NCI-H2227 (cell line): ENCODE measurements around the gene CLSTN1.
"Not testable (repeated sequence)": the region's sequence is repeated elsewhere in the genome, so short reads cannot be mapped to it uniquely, and the experiment has no call there.

ENCODE experiments used
- DNase-seq: peaks from one replicate; lab custom pipeline; 2025; ENCODE audit not compliant: unreplicated experiment; lab: John Stamatoyannopoulos, UW

CLSTN1 gene

DNA sequence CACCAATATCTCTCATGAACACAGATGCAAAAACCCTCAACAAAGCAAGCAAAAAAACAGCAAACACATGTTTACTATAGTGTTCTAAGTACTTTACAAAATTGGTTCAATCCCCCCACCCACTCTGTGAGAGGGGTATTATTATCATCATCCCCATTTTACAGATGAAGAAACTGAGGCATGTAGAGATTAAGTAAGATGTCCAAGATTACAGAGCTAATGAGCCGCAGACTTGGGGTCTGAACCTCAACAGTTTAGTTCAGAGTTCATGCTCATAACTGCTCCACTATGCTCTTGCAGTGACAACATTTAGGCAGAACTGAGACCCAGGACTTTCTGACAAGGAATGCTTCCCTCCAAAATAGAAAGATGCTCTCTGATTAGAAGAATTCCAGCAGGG, 21.9 kb downstream of the CLSTN1 start:
- no peak for DNase-seq

GRCh38 chr1:9798236-9799130, 25.3 kb downstream of the CLSTN1 start:
- DNase-seq: no peak

DNA sequence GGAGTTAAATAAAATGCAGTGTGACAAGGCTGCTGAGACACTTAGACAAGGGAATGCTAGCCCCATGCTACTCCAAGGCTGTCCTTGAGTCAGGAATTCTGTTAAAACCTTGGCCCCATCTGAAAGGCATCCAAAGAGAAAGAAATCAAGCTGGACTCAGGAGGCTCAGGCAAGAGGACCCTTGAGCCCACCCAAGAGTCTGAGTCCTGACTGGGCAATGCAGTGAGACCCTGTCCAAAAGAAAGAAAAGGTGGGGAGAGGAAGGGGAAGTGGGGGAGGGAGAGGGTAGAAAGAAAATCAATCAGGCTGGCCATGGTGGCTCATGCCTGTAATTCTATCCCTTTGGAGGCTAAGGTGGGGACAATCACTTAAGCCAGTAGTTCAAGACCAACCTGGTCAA, 26.7 kb downstream of the CLSTN1 start:
- no peak for DNase-seq

DNA sequence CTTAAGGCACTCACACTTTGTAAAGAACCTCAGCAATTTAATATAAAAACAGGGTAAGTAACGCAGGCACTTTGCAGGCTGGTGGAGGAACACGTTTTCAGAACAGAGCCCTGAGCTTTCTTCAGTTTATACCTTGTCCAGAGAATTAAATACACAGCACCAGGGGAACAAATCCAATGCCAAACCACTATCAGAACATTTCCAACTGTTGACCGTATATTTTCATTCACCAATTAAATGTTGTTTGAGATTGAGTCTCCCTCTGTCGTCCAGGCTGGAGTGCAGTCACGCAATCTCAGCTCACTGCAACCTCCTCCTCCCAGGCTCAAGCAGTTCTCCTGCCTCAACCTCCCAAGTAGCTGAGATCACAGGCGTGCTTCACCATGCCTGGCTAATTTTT, 29.7 kb downstream of the CLSTN1 start:
- DNase-seq: no peak

DNA sequence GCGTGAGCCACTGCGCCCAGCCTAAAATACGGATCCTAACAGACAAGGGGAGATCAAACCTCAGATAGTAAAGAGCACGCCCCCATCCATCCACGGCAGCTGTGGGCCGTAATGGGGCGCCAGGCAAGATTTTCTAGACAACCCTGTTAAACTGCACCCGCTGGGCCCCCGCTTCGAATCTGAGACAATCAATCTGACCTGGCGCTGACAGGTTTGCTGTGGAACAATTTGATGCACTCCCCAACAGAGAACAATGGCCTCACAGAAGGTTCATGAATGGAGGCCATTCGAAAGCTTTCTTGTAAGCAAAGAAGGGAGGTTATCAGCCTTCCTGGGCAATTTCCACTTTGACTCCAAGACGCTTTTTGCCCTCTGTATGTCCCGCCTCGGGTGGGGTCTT, 30.5 kb downstream of the CLSTN1 start:
- DNase-seq: peak; percentile 38

- peak; percentile 51 for DNase-seq
Measured at GRCh38 chr1:9792156-9793042, 31.4 kb downstream of the CLSTN1 start.

GRCh38 chr1:9789700-9790099, 34.1 kb downstream of the CLSTN1 start:
- DNase-seq: not testable (repeated sequence)

DNA sequence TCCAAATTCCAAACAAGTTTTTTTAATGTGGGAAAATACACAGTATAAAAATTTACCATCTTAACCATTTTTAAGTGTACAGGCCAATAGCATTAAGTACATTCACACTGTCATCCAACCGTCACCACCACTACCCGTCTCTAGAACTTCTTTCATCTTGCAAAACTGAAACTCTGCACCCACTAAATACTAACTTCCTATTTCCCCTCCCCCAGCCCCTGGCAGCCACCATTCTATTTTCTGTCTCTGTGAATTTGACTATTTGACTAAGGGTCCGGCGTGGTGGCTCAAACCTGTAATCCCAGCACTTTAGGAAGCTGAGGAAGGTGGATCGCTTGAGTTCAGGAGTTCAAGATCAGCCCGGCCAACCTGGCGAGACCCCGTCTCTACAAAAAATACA, 36.1 kb downstream of the CLSTN1 start:
- DNase-seq: no peak

- no peak for DNase-seq
Measured at GRCh38 chr1:9785406-9785805, 38.4 kb downstream of the CLSTN1 start.

DNA sequence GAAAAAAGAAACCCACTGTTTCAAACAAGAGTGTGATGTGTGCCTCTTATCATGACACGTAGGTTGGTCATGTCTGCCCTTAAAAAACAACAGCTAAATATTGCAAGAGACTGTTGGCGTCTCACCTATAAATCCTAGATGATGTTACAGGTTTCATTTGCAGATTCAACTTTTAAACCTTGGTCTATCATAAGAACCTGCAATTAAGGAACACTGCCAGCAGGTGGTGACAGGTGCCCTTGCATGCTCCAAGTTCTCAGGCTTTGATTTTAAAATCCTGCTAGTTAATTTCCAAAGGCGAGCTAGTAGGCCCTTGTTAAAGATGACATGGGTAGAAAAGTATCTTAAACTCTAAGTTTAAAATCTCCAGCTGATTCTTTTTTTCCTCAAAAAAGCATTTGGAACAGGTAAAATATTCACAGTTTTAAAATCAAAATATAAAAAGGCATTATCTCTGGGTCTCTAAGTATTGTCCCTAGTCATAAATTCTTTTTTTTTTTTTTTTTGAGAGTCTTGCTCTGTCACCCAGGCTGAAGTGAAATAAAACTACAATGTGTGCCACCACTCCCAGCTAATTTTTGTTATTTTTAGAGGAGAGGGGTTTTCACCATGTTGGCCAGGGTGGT, 39.1 kb downstream of the CLSTN1 start:
- peak; percentile 66 for DNase-seq

GRCh38 chr1:9782897-9783296, 40.9 kb downstream of the CLSTN1 start:
- DNase-seq: no peak

DNA sequence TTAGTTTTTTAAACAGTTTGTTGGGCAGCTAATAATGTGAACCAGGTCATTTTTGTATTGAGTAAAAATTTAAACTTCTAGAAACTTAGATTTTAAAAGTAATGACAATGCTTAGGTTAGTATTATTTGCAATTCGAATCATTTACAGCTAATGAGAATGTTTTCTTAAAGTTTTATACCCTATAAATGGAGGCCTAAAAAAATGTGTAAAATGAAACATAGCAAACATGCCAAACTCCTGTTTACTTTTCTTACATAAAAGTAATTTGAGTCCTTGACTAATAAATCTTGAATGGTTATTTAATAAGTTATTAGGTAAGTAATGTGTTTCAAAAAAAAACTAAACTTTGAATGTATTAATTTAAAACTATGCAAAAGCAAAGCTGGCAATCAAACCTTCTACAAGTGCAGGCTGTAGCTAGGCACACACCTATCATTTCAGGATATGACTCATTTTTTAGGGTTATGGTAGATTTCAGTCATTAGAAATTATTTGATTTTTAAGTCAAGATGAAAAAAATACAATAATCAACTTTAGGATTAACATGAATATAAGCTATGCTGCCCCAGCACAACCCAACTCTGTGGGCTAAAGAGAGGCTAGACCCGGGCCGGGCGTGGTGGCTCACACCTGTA, 41.5 kb downstream of the CLSTN1 start:
- no peak for DNase-seq

- no peak for DNase-seq
Measured at GRCh38 chr1:9780554-9781110, 43.1 kb downstream of the CLSTN1 start.

DNA sequence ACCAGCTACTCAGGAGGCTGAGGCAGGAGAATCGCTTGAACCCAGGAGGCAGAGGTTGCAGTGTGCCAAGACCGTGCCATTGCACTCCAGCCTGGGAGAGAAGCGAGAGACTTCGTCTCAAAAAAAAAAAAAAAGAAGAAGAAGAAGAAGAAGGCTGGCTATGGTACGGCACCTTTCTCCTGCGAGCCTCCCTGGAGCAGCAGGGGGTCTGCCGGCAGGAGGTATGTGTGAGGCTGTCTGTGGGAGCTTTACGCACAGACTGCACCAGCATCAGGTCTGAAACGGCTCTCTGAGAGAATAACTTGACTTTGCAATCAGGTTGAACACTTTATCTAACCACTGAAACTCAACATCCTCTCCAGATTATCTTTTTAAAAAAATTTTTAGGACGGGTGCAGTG, 44.9 kb downstream of the CLSTN1 start:
- no peak for DNase-seq

GRCh38 chr1:9776685-9777084, 47.1 kb downstream of the CLSTN1 start:
- DNase-seq: no peak

- no peak for DNase-seq
Measured at GRCh38 chr1:9774712-9775679, 48.8 kb downstream of the CLSTN1 start.

DNA sequence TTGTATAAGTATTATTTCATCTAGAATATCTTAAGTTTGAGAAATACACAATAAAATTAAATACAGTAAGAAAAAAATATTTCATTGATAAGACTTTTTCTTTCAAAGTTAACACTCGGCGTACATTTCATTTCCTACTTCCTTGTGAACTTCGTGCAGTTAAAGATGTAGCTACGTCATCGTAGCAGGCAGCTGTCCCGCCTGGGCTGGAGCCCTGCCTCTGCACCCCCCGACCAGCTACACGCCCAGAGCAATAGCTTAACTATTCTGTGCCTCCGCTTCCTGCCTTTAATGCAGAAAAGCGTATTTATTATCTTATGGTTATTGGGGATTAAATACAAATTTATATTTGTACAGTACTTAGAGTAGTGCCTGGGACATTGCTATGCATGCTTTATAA, 53.5 kb downstream of the CLSTN1 start:
- DNase-seq: no peak

DNA sequence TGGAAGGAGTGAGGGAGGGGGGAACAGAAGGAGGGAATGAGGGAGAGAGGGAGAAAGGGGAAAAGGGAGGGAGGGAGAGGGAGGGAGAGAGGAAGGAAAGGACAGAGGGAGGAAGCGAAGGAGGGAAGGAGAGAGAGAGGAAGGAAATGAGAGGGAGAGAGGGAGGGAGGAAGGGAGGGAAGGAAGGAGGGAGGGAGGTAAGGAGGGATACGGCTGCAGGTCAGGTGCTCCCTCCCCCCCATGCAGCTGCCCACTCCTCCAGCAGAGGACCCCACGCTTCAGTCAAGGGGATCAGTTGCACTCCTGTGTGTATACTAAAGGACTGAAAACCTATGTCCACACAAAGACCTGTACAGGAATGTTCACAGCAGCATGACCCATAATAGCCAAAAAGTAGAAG, 54.8 kb downstream of the CLSTN1 start:
- no peak for DNase-seq

- no peak for DNase-seq
Measured at GRCh38 chr1:9767964-9768668, 55.6 kb downstream of the CLSTN1 start.
